GM12878 (cell line): ENCODE measurements around the gene FANCE. TPM values are rescaled to one million over a fixed set of nuclear protein-coding genes. Genes with fewer than 3 reads are reported as not detected.

Experiments used
- ATAC-seq: fragments of 200-7000 bp; cut with Tn5 transposase; 3 replicates; pipeline ENCODE4 v1.9.1; 2020; ENCODE audit warnings: mild to moderate bottlenecking, moderate library complexity
- BruUV-seq: library from RNA; stranded (reverse); fragments of 400-500 nt; replicated peaks from 2 replicates; lab custom pipeline; 2021; lab: Mats Ljungman, UMichigan
- CTCF ChIA-PET: fragments of 300-600 bp; sonication (Branson Sonifier 250); formaldehyde crosslinking; extraction: SDS; loops from one replicate; lab custom pipeline; 2021; ENCODE audit warnings: inconsistent platforms; lab: Yijun Ruan, JAX
- POLR2A ChIA-PET: fragments of 350-600 bp; formaldehyde crosslinking; extraction: SDS; loops from one replicate; lab custom pipeline; 2021; ENCODE audit warnings: inconsistent platforms; lab: Charles Lee
- RAD21 ChIA-PET: fragments of 300-600 bp; sonication (Branson Sonifier 250); formaldehyde crosslinking; loops from one replicate; lab custom pipeline; 2023; ENCODE audit warnings: antibody characterized with exemption; ENCODE audit not compliant: unreplicated experiment; lab: Charles Lee
- SMC1A ChIA-PET: fragments of 300-600 bp; sonication (Branson Sonifier 250); formaldehyde crosslinking; loops from one replicate; lab custom pipeline; 2023; ENCODE audit not compliant: unreplicated experiment, uncharacterized antibody; lab: Charles Lee
- DNase-seq: peaks from one replicate; pipeline ENCODE4 v3.0.0-alpha.2; 2011; ENCODE audit warnings: low read depth, low spot score
- FAIRE-seq: peaks from 3 replicates; lab custom pipeline; 2011; peaks lifted over from hg19 to GRCh38; lab: Jason Lieb, UNC
- H2AFZ ChIP-seq: 2 replicates; pipeline ENCODE4 v1.6.0; 2011; ENCODE audit warnings: low read depth, low read length, control low read depth; ENCODE audit not compliant: control insufficient read depth
- H3K27ac ChIP-seq: 2 replicates; pipeline ENCODE4 v1.5.1; 2011; ENCODE audit warnings: control low read depth; ENCODE audit not compliant: control insufficient read depth, insufficient read depth
- H3K27me3 ChIP-seq, 2 experiments: replicated peaks in 1 of 2; 2 replicates each; pipeline versions ENCODE4 v1.6.0 to v1.6.1; 2011; ENCODE audit warnings: low read length in 1 of 2; ENCODE audit not compliant: control insufficient read depth in 2 of 2, insufficient read depth in 2 of 2
- H3K36me3 ChIP-seq, 2 experiments: 2 replicates each; pipeline ENCODE4 v1.5.1; 2011; ENCODE audit warnings: low read length in 1 of 2; ENCODE audit not compliant: control insufficient read depth in 2 of 2, insufficient read depth in 2 of 2
- H3K4me1 ChIP-seq: 2 replicates; pipeline ENCODE4 v1.6.1; 2011; ENCODE audit warnings: mild to moderate bottlenecking, low read length, moderate library complexity, mixed read lengths; ENCODE audit not compliant: control insufficient read depth, insufficient read depth
- H3K4me2 ChIP-seq: 2 replicates; pipeline ENCODE4 v1.6.0; 2011; ENCODE audit warnings: control low read depth; ENCODE audit not compliant: control insufficient read depth, insufficient read depth
- H3K4me3 ChIP-seq: fragments of 200-600 bp; sonication (generic); 2 replicates; pipeline ENCODE4 v1.5.1; 2016
- H3K79me2 ChIP-seq: 2 replicates; pipeline ENCODE4 v1.6.0; 2011; ENCODE audit warnings: low read length; ENCODE audit not compliant: control insufficient read depth, insufficient read depth
- H3K9ac ChIP-seq: 2 replicates; pipeline ENCODE4 v1.8.0; 2011; ENCODE audit warnings: low read length, control low read depth, mixed read lengths; ENCODE audit not compliant: control insufficient read depth, insufficient read depth
- H3K9me3 ChIP-seq: replicated peaks from 3 replicates; pipeline ENCODE4 v1.5.1; 2011; ENCODE audit warnings: mild to moderate bottlenecking, low read length; ENCODE audit not compliant: control insufficient read depth, insufficient read depth
- H4K20me1 ChIP-seq: 2 replicates; pipeline ENCODE4 v1.6.0; 2011; ENCODE audit not compliant: control insufficient read depth, insufficient read depth
- CEBPZ ChIP-seq: fragments of 150-350 bp; IDR thresholded peaks from 2 replicates; pipeline ENCODE4 v1.6.1; 2016; ENCODE audit warnings: low read depth, low read length
- CHD4 ChIP-seq: fragments of 200-600 bp; sonication (generic); IDR thresholded peaks from 2 replicates; pipeline ENCODE4 v1.6.1; 2016; ENCODE audit warnings: mild to moderate bottlenecking
- MLLT1 ChIP-seq: fragments of 450-650 bp; IDR thresholded peaks from 2 replicates; pipeline ENCODE4 v1.6.1; 2016; ENCODE audit warnings: mild to moderate bottlenecking
- NFYB ChIP-seq: IDR thresholded peaks from 2 replicates; pipeline ENCODE4 v1.6.1; 2011; ENCODE audit warnings: low read depth, mild to moderate bottlenecking, low read length, improper control_type of control experiment, moderate library complexity; ENCODE audit not compliant: insufficient read depth
- PML ChIP-seq: IDR thresholded peaks from 2 replicates; pipeline ENCODE4 v1.6.1; 2012; ENCODE audit warnings: low read length, inconsistent platforms
- TCF12 ChIP-seq: IDR thresholded peaks from 2 replicates; pipeline ENCODE4 v1.6.1; 2011; ENCODE audit warnings: low read depth, mild to moderate bottlenecking, low read length
- TCF3 ChIP-seq: IDR thresholded peaks from 2 replicates; pipeline ENCODE4 v1.6.1; 2012; ENCODE audit warnings: low read depth, mild to moderate bottlenecking, low read length, borderline replicate concordance; ENCODE audit not compliant: insufficient read depth
- WRNIP1 ChIP-seq: IDR thresholded peaks from 2 replicates; pipeline ENCODE4 v1.6.1; 2011; ENCODE audit warnings: low read depth, low read length, improper control_type of control experiment, borderline replicate concordance
- ZBTB11 ChIP-seq: fragments of 450-650 bp; formaldehyde crosslinking; IDR thresholded peaks from 2 replicates; pipeline ENCODE4 v1.5.0; 2022; ENCODE audit warnings: mild to moderate bottlenecking, missing genetic modification characterization
- WGBS: methylation state at CpG from one replicate; pipeline ENCODE4 v1.1.6; 2016; ENCODE audit warnings: low lambda C conversion rate; ENCODE audit not compliant: insufficient replicate concordance, insufficient coverage; ENCODE audit errors: missing lambda C conversion rate; 5-methylcytosine and 5-hydroxymethylcytosine counted together
- in situ Hi-C: fragments of 300-500 bp; cut with MboI; formaldehyde crosslinking; loops from 9 replicates; pipeline ENCODE4 v1.14.3; 2018; ENCODE audit warnings: mixed read lengths
- intact Hi-C: fragments of 100-400 bp; cut with micrococcal nuclease; formaldehyde crosslinking; loops from one replicate; pipeline ENCODE4 v1.14.2; 2022; ENCODE audit not compliant: unreplicated experiment
- polyA plus RNA-seq, 11 experiments: library from polyadenylated mRNA; depleted of rRNA in 4 of 11; unstranded in 6 of 11; stranded (reverse) in 5 of 11; fragments of >200 nt; fragmentation: Nextera tagmentation in 4 of 11; fragmentation: Illumina TruSeq in 1 of 11; extraction: Ambion mirVana in 4 of 11; extraction: Trizol in 1 of 11; gene quantifications; 1 replicate in 1 of 11; 2 replicates in 10 of 11; pipeline versions ENCODE4 v1.2.1 to v1.2.3, GENCODE V29; 2011 to 2016; ENCODE audit warnings: inconsistent platforms in 2 of 11, missing spikeins in 2 of 11, low read depth in 1 of 11
- total RNA-seq, 4 experiments: library from RNA; depleted of rRNA in 3 of 4; stranded (reverse); fragments of >200 nt in 3 of 4; fragmentation: Illumina TruSeq in 1 of 4; extraction: Trizol in 1 of 4; gene quantifications; 2 replicates each; pipeline versions ENCODE4 v1.2.1 to v1.2.3, GENCODE V29; 2013 to 2021

The FANCE gene
- total and polyA plus RNA-seq, 10 of the 15 experiments (the other 5 are each of a cell fraction or from before 2014, with no cell fraction given), result 3.0 to 13.3 (median 8.1) TPM

- TF ChIP-seq ZBTB11 (CRISPR knock-in tag) (no peak), CHD4 (no peak), WRNIP1 (no peak), PML (no peak)
Measured at GRCh38 chr6:35501784-35502183, 49.6 kb downstream of the FANCE start (continued).

- no TSS peak for BruUV-seq
- POLR2A ChIA-PET, result no interaction called here
- RAD21 ChIA-PET, result no interaction called here
- H4K20me1 ChIP-seq, result no peaks in the 10 kb centered on the region
- no peak for DNase-seq
- no peaks in the 10 kb centered on the region for H3K36me3 ChIP-seq
- H3K4me1 ChIP-seq, result no peaks in the 10 kb centered on the region
- intact Hi-C loops (no loop called here), in situ Hi-C loops (no loop called here)
- no peaks in the 10 kb centered on the region for H3K9me3 ChIP-seq
- peaks cover 2 to 7% of the 10 kb centered on the region in 2 experiments; a peak in 3 of 4 replicates for H3K27me3 ChIP-seq
- WGBS, result 20% methylated on average over 15 of the region's 15 CpGs
- H3K27ac ChIP-seq, result no peak overlapping the region
- SMC1A ChIA-PET, result no interaction called here
- no peak overlapping the region for H3K4me2 ChIP-seq
- H3K9ac ChIP-seq, result no peak overlapping the region
- no peak for TF ChIP-seq NFYB
- TF ChIP-seq TCF3, result no peak
- no peak for TF ChIP-seq MLLT1
- TF ChIP-seq TCF12, result no peak
- no peak for TF ChIP-seq CEBPZ
- no peaks in the 10 kb centered on the region for H3K79me2 ChIP-seq
- no peak for FAIRE-seq
- no peak for ATAC-seq
- no peak overlapping the region for H3K4me3 ChIP-seq
- CTCF ChIA-PET, result interaction anchor here (1.0 kb wide), 1 partner anchor 161 kb away, joined by 3 read pairs; the partner anchor contains the start of gene PPARD
- no peak overlapping the region for H2AFZ ChIP-seq
Measured at GRCh38 chr6:35503534-35503933, 51.4 kb downstream of the FANCE start.
